ENCODE measurements around the gene UBE2E1.

The UBE2E1 gene

GRCh38 chr3:23796518-23796917 is 9.2 kb upstream of the UBE2E1 start:
- DNase-seq (ENCODE audit: low read depth), result no peak

GRCh38 chr3:23797491-23797890 is 8.3 kb upstream of the UBE2E1 start:
- no peak for DNase-seq (ENCODE audit: low read depth)

- DNase-seq (ENCODE audit: low read depth), result peak; percentile 24
These were observed 7.3 kb upstream of the UBE2E1 start for GRCh38 chr3:23798456-23798855.

GRCh38 chr3:23798876-23799275 is 6.9 kb upstream of the UBE2E1 start:
- DNase-seq (ENCODE audit: low read depth), result no peak

DNA sequence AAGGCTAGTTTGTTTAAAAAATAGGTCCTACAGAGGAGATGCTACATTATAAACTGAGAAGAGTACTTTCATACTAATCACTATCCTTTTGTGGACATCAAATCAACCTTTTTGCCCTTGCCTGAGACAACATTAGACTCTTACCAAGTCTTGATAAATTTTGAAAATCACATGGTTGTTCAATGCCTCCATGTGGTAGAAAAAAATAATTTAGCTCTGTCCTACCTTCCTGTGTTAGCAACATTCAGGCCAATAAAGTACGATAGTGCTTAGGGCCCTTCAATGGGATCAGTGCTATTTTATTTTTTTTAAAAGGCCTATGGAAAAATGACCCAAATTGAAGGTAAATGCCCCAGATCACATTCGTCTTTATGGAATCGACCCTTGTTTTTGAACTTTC is 5.0 kb upstream of the UBE2E1 start:
- no peak for DNase-seq (ENCODE audit: low read depth)

GRCh38 chr3:23804441-23805209 is 1.1 kb upstream of the UBE2E1 start:
- DNase-seq (ENCODE audit: low read depth), result peak; percentile 21

DNA sequence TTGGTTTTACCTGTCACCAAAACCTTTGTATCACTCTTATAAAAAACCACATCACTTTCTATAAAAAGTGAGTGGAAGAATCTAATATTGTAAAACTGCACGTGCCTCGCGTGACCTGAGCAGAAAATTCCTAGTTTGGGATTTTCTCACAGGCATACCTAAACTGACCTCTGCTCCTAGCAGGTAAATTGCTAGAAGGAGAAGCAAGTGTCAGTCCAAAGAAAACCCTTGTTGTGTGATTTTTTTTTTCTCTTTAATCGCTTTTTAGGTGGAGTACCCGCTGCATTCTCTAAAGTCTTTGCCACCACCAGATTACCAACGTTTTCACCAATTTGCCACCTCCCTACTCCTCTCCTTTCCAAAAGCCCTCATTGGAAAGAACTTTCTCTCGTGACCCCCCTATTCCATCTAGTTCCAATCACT is 534 bp upstream of the UBE2E1 start:
- no peak for DNase-seq (ENCODE audit: low read depth)

DNA sequence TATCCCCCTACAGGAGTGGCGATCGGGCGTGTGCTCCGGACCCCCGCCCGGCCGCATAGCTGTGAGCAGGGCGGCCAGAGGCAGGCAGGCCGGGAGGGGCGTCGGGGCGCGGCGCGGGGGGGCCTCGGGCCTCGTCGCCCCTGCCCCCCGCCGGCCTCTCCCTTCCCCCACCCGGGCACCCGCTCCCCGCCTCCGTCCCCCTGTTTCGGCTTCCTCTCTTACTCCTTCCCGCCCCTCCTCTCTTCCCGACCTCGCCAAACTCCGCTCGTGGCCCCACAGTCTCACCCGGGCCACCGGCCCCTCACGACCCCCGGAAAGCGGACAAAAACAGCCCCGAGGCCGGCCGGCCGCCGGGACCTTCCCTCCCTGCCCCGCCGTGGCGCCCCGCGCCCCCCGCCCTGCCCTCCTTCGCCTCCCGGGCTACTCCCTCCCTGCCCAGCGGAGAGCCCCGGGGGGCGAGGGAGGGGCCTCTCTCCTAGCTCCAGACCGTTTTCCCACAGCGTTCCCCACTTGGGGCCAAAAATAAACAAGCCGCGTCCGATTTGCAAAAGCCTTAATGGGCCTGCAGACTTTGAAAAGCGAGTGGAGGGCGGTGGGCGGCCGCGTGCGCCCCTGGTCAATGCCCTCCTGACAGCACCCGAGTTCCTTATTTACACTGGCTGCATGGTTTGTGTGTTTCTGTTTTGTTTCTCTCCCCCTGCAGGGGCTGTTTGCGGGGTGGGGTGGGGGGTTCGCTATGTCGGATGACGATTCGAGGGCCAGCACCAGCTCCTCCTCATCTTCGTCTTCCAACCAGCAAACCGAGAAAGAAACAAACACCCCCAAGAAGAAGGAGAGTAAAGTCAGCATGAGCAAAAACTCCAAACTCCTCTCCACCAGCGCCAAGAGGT is 1.0 kb downstream of the UBE2E1 start:
- DNase-seq (ENCODE audit: low read depth), result peak; percentile 49

- DNase-seq (ENCODE audit: low read depth), result no peak
These were observed 1.8 kb downstream of the UBE2E1 start for GRCh38 chr3:23807424-23808015.

- no peak for DNase-seq (ENCODE audit: low read depth)
These were observed 2.8 kb downstream of the UBE2E1 start for GRCh38 chr3:23808525-23808924.

DNA sequence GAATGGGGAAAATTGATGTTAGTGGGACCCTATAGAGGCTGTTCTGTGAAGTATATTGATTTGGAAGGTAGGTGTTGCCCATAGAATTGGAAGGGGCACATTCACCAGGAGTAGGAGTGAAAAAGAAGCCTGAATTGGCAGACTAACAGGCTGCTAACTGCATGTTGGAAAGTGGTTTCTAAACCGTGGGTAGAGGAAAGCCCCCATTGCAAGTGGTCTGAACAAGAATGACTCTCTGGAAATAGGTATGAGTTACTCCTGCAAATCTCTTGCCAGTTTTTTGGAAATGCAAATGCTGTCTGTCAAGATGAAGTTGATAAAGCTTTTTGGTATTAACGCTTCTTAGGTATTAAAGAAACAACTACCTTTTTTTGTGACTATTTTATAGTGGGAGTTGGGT is 3.5 kb downstream of the UBE2E1 start:
- DNase-seq (ENCODE audit: low read depth), result no peak

DNA sequence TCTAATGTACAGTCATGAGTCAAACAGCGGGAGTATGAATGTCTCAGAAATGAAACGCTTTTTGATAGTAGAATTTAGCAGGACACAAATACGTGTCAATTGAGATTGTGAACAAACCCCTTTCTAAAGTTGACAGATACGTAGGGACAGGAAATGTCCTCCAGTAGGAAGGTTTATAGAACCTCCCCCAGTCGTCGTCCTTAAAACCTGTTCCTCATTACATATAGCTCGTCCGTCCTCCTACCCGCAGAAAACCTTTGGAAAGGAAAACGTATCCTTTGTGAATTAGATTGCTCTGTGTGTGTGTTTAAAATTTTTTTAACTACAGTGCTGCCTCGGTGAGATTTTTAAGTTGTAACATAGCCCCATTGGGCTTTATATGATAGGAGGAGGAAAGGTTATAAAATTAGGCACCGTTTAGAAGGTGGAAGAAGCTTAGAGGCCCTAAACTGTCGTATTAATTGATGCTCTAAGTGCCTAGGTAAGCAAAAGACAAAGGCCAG is 4.1 kb downstream of the UBE2E1 start:
- DNase-seq (ENCODE audit: low read depth), result no peak

DNA sequence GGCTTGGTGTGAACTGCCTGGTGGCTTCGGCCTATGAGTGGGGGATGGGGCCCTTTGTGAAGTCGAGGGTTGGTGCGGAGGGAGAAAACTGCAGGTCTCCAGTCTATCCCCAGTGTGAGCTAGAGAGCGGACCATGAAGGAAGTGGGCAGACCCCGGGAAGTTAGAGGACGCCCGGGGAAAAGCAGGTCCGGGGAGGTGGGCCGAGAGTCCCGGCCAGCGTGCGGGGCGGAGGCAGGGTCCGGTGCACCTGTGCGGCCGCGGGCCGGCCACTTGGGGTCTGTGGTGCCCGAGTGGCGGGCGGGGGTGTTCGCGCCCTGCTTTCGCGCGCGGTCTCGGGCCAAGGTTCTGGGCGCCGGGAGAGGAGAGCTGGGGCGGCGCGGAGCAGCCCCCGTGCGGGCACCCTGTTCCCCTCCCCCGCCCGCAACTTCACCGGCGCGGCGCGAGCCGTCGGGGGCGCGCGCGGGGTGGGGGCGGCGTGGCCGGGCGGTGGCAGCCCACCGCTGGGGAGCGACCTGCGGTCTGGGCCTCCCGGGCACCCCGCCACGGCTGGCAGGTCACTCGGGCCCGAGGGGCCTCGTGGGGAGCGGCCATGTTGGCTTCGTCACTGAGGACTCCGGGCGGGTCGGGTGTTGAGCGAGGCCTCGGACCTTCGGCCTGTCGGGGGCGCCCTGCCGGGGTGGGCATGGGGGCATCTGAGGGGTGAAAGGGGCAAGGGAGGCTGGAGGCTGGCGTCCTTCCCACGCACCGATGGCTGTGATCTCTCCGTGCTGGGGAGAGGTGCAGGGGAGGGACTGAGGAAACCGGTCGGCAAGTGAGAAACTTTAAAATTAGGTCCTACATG is 4.8 kb downstream of the UBE2E1 start:
- peak; percentile 38 for DNase-seq (ENCODE audit: low read depth)

- DNase-seq (ENCODE audit: low read depth), result no peak
These were observed 5.4 kb downstream of the UBE2E1 start for GRCh38 chr3:23811185-23811527.

DNA sequence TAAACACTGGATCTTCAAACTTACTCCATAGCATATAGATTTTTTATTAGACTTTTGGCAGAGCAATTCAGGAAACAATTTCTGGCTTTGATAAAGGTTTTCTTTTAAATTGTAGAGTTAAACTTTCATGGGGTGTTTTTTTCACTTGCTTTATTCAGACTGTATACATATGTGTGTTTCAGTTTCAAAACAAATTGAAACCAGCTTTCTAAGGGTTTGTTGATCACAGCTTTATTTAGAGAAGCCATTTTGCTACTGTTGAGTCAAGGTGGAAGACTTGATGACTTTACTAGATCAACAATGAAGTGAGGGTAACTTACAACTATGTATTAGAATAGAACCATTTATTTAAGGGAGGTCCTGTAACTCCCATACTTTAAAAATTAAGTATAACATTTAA is 6.2 kb downstream of the UBE2E1 start:
- no peak for DNase-seq (ENCODE audit: low read depth)

- no peak for DNase-seq (ENCODE audit: low read depth)
These were observed 10.1 kb downstream of the UBE2E1 start for GRCh38 chr3:23815879-23816278.

DNA sequence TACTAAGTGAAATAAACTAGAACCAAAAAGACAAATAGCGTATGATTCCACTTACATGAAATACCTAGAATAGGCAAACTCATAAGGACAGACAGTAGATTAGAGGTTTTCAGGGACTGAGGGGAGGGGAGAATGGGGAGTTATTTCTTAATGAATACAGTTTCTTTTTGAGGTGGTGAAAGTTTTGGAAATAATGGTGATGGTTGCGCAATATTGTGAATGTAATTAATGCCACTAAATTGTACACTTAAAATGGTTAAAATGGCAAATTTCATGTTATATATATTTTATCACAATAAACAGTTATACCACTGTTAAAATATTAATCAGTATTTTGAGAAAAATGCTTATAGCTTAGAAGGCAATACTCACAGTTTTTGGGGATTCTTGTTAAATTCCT is 11.0 kb downstream of the UBE2E1 start:
- DNase-seq (ENCODE audit: low read depth), result no peak

- DNase-seq (ENCODE audit: low read depth), result no peak
These were observed 11.9 kb downstream of the UBE2E1 start for GRCh38 chr3:23817508-23818223.

DNA sequence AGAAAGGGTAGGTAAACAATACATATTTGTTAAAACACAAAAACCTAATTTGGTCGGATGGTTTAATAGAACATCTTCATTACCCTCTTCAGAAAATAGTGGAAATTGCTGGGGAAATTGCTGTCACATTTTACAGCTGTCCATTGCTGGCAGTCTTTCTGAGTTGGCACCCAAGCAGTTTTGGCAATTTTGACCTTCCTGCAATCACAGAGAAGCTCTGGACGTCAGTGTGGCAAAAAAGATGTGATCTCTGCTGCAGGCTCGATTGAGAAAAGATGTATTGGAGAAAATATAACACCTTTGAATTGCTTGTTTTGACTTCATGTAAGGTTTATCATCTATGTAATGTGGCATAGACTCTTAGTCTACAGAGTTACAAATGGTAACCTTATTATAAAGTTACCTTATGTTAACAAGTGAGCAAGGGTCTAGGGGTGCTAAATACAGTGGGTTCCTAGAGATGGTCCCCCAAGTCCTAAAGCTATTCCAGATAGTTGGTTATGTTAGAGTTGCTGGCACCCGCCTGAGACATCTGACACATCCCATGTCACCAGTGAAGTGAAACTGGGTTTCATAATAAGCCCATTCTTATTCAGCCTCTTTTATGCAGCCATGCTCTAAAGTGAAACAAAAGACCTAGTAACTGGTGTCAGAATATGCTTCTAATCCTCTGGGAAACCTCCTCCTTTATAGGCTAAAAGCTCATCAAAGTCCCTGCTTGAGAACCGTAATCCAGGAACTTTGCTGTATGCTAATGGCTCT is 14.0 kb downstream of the UBE2E1 start:
- DNase-seq (ENCODE audit: low read depth), result no peak

- DNase-seq (ENCODE audit: low read depth), result no peak
These were observed 15.1 kb downstream of the UBE2E1 start for GRCh38 chr3:23820888-23821287.
